ENCODE measurements around the gene DNHD1.

Gene DNHD1

DNA sequence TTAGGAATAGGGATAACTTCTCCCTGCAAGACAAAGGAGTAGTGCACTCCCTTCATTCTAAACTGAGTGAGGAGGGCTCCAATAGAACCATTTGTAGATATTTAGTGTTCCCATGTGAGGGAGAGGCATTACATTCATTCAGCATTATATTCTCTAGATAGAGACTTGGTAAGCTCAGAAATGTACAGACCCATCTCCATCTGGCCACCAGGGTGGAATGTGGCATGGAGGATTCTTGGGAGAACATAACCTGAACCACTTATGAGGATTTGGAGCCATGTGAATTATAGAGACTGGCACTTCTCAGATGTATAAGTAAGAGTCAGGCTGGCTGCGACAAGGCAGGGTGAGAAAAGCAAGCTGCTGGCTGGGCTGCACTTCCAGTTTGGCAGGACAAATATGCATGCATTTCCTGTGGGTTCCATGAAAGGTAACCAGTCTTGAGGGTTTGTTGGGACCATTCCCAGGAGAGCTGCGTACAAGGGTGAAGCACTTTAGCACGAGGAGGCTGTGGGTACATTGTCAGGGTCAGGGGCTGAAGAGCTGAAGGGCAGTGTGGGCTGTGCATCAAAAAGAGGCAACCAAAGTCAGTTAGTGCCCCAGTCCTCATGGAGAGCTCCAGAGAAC, 97.2 kb downstream of the DNHD1 start:
- TF ChIP-seq, protein P1, sequence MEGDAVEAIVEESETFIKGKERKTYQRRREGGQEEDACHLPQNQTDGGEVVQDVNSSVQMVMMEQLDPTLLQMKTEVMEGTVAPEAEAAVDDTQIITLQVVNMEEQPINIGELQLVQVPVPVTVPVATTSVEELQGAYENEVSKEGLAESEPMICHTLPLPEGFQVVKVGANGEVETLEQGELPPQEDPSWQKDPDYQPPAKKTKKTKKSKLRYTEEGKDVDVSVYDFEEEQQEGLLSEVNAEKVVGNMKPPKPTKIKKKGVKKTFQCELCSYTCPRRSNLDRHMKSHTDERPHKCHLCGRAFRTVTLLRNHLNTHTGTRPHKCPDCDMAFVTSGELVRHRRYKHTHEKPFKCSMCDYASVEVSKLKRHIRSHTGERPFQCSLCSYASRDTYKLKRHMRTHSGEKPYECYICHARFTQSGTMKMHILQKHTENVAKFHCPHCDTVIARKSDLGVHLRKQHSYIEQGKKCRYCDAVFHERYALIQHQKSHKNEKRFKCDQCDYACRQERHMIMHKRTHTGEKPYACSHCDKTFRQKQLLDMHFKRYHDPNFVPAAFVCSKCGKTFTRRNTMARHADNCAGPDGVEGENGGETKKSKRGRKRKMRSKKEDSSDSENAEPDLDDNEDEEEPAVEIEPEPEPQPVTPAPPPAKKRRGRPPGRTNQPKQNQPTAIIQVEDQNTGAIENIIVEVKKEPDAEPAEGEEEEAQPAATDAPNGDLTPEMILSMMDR (IDR thresholded peaks at IDR 0.05; ENCODE audit: low read depth, low read length), result no peak
- DNase-seq (ENCODE audit: extremely low read depth, low read depth), result no peak

- no peak for DNase-seq (ENCODE audit: extremely low read depth, low read depth)
- TF ChIP-seq, protein P1 (IDR thresholded peaks at IDR 0.05; ENCODE audit: low read depth, low read length), result no peak
Observed at GRCh38 chr11:6596239-6596877, 99.3 kb downstream of the DNHD1 start.

DNA sequence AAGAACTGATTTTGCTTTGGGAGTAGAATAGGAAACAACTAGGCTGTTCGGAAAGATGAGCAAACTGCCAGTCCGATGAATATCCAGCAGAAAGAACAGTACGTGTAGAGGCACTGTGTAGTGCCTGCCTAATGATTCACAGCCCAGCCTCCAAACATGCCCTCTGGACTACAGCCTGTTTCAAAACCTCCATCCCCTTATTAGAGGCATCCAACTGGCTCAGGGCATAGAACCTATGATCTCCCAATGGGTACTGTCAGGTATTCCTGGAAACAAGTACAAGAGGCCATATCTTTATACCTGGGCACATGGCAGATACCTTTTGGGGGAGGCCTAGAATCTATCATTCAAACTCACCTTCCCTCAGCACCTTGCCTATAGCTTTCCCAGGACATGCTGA, 101.5 kb downstream of the DNHD1 start:
- TF ChIP-seq, protein P1 (IDR thresholded peaks at IDR 0.05; ENCODE audit: low read depth, low read length), result no peak

DNA sequence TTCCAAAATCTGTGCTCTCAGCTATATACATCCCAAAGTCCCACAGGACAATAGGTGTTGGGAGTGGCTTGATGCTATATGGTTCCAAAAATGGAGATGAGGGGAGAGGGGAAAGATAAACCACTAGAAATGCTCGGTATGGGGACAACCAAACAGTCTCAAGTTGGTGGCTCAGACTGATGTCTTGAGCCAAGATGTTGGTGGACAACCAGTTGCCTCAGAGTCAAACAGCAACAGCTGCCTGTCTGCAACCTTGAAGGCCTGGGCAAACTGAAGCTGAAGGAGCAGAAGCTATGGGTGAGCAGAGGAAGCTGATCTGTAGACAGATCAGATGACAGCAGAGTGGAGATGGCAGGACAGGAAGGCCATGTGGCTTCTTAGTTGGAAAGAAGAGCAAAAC, 102.4 kb downstream of the DNHD1 start:
- TF ChIP-seq, protein P1 (IDR thresholded peaks at IDR 0.05; ENCODE audit: low read depth, low read length), result no peak

More for the DNA sequence above, 101.5 kb downstream of the DNHD1 start:
- no peak for DNase-seq (ENCODE audit: extremely low read depth, low read depth)

GRCh38 chr11:6599881-6600390, 102.9 kb downstream of the DNHD1 start:
- DNase-seq (ENCODE audit: extremely low read depth, low read depth), result no peak
- TF ChIP-seq, protein P1 (IDR thresholded peaks at IDR 0.05; ENCODE audit: low read depth, low read length), result no peak

More for the DNA sequence above, 102.4 kb downstream of the DNHD1 start:
- DNase-seq (ENCODE audit: extremely low read depth, low read depth), result no peak

DNA sequence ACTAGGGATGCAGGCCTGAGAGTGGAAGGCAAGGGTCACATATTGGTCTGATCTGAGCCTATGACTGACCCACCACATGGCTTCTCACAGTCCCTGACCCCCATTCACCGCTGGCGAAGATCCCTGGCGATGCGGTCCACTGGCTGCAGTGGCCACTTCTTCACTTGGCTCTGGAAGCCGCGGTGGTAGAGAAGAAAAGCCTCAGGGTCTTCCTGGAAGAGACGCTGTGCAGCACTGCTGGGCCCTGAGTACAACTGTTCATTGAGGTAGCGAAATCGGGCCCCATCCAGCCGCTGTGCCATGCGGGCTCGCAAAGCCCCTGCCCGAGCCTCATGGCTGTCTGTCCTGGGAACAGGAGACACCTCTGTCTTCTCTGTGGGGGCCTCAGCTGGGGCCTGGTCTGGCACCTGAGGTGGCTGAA, 104.0 kb downstream of the DNHD1 start:
- DNase-seq (ENCODE audit: extremely low read depth, low read depth), result no peak
- TF ChIP-seq, protein P1 (IDR thresholded peaks at IDR 0.05; ENCODE audit: low read depth, low read length), result no peak
